Activated T-helper 1 cell treated with anti-CD3 and anti-CD28 coated beads, Interleukin-2, amount 50 U/mL, for 16 hours (primary cell): Measurements from ENCODE around the gene C3orf18.

Experiments used
- DNase-seq, 2 donors: peaks; one replicate each; pipeline ENCODE4 v3.0.0-alpha.2; 2020; ENCODE audit warnings: low read depth in 1 of 2, low spot score in 1 of 2

The C3orf18 gene

DNA sequence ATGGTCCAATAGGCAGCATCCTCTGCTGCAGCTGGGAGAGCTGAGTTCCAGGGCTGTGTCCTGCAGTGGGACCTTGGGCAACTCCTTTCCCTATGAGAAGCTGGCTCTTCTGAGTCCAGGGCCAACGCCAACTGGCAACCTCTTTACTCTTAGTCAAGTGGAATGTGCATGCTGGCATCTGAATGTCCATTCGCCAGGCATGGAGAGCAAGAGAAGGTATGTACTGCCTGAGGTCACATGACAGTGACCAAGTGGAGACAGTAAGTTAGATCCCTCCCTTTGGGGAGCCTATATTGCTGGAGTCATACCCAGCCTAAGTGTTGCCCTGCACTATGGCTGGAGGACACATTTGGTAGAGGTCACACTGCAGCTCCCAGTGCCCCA, 13.9 kb upstream of the C3orf18 start:
- DNase-seq, result no peak

- no peak for DNase-seq
Measured at GRCh38 chr3:50580683-50581458, 13.3 kb upstream of the C3orf18 start.

- no peak for DNase-seq
Measured at GRCh38 chr3:50577348-50577747, 9.8 kb upstream of the C3orf18 start.

DNA sequence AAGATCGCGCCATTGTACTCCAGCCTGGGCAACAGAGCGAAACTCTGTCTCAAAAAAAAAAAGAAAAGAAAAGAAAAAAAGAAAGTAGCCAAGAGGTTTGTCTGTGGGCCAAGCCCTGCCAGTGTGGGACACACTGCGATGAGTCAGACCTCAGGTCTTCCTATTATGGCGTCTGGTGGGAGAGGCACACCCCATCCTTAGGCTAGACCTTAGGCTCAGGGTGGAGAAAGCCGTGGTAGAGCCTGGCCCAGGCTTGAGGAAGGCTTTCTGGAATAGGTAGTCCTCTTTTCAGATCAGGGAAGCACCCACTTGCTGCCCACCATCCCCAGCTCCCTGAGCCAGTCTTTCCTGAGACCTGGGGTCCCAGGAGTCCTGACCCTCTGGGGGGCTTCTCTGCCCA, 7.8 kb upstream of the C3orf18 start:
- no peak for DNase-seq

DNA sequence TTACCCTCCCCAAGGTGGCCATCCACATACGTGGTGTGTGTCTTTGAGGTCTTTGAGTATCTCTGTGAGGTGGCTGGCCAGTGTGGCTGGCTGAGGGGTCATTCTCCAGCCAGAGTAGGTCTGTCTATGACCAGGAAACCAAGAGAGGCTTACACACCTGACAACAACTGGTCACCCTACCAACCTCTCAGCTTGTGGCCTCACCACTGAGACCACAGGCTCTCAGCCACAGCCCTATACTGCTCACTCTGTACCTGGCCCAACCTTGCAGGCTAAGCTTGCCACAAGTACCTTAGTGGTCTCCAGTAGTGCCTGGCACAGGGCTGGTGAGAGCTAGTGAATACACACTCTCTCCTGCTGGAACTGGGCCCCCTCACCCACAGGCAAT, 6.9 kb upstream of the C3orf18 start:
- no peak for DNase-seq

- DNase-seq, result peak in 1 of 2 donors; percentile 55
Measured at GRCh38 chr3:50573566-50574443, 6.3 kb upstream of the C3orf18 start.

- peak in 1 of 2 donors; percentile 30 for DNase-seq
Measured at GRCh38 chr3:50572801-50573371, 5.3 kb upstream of the C3orf18 start.

GRCh38 chr3:50572158-50572557, 4.6 kb upstream of the C3orf18 start:
- DNase-seq, result peak; percentile 63 to 72

DNA sequence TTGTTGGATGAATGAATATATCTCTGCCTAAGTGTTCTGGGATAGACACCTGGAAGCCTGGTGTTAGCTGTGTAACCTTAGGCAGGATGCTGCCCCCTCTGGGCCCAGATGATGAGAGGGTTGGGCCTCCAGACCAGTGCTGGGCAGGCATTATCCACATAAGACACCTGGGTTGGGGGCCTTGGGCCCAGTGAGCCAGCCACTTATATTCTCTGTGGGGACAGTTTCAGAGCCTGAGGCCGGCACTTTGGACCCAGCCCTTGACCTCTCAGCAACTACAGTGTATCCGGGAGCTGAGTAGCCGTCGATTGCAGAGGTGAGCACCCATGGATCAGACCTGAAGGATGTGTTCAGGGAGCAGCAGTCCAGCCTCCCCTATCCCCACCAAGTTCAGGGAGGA, 3.9 kb upstream of the C3orf18 start:
- no peak for DNase-seq

DNA sequence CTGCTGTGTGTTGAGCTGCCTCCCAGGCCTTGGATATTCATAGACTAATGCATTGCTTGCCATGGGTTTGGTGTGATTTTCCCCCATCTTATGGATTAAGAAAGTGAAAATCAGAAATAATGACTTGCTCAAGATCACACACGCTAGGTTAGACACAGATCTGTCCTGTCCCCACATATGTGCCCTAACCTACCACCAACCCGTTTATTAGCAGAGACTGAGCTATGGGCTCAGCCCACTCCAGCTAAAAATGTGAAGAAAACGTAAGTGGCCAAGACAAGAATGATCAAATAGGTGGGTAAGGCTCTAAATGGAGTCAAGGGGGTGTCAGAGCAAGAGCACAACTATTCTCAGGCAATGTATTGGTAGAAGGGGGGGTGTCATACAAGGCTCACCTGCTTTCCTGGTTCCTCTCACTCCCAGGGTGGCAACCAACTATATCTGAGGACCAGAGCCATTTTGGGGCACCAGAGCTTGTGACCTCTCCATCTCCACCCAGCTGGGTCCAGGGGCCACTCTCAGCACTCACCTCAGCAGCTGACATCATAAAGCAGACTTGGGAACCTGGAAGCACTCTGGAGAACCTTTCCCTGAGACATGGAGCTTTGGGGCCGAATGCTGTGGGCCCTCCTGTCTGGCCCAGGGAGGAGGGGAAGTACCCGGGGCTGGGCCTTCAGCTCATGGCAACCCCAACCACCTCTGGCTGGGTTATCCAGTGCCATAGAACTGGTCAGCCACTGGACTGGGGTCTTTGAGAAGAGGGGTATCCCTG, 3.1 kb upstream of the C3orf18 start:
- DNase-seq, result no peak

GRCh38 chr3:50568947-50569749, 1.6 kb upstream of the C3orf18 start, which contains the start of gene HEMK1:
Gene HEMK1, plus strand, starts transcription at chr3:50569522. Its CDS starts 1,583 bp downstream, at chr3:50571105.
- DNase-seq, result peak; percentile 82 to 85

DNA sequence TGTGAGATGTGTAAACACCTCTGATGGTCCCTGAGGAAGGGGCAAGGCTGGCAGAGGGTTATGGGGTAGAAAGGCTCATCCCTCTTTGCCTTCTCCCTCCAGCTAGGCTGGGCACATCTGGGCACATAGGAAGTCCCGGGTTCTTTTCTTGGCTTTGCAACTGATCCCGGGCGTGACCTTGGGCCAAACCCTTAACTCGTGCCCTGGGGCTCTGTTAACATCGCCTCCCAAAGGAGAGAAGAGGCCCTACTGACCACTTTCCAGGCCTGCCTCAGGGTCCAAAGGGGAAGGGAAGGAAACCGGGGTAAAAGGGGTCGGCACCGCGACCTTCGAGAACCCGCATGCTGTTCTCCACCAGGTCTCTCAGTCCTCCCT, 549 bp downstream of the C3orf18 start:
- DNase-seq, result no peak

- DNase-seq, result no peak
Measured at GRCh38 chr3:50564321-50564720, 3.2 kb downstream of the C3orf18 start.

DNA sequence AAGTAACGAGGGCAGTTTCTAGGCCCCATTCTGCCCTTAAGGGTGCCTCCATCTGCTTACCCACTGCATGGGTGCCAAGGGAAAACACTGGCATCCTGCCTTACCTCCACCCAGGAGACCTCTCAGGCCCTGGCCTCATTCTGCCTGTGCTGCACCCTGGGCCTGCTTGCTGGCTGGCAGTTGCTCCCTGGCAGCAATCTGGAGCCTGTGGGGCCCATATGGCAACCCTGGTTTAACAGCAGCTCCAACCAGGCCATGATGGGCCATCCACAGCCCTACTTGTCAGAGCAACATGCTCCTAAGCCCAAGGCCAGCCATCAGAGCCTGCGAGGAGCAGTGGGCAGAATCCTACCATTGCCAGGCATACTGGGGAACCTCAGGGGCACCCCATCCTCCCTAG, 3.7 kb downstream of the C3orf18 start:
- DNase-seq, result no peak

DNA sequence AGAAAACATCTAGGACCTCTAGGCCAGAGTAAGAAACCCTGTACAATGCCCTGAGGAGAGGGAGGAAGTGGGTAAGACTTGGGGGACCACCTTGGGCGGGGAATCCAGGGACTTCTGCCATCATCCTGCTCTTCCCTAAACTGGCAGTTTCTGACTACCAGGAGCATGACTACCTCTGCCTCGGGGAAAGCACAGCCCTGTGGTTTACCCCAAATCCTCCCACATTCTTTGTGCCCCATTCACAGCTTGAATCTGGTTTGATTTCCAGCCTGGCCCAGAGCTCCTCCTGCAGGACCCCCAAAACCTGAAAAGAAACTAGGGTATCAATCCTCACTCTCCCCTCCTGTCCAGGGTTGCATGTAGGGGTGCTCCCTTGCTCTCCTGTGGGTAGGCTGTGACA, 4.7 kb downstream of the C3orf18 start:
- DNase-seq, result no peak

- DNase-seq, result no peak
Measured at GRCh38 chr3:50559702-50560101, 7.8 kb downstream of the C3orf18 start.

DNA sequence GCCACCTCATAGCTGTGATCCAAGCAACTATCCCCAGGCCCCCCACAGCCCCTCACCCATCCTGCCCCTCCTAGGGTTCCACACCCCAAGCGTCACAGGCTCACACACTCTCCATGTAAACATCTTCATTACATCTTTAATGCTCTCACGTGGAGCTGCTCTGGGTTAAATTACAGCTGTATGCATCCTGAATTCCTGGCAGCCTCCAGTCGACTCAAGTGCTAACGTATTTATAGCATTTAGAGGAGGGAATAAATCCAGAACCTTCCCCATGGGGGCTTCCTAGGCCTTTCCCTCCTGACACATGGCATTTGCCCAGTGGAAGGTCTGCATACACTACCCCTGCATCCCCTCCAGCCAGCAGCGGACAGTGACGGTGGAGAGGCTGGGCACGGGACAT, 9.6 kb downstream of the C3orf18 start:
- DNase-seq, result no peak

GRCh38 chr3:50557106-50557505, 10.4 kb downstream of the C3orf18 start:
- no peak for DNase-seq

GRCh38 chr3:50554553-50554952, 13.0 kb downstream of the C3orf18 start:
- DNase-seq, result no peak

GRCh38 chr3:50552598-50552997, 14.9 kb downstream of the C3orf18 start:
- no peak for DNase-seq
